K562 (cell line): Measurements from ENCODE around the gene LIPH. TPM values are rescaled to one million over a fixed set of nuclear protein-coding genes. Genes with fewer than 3 reads are reported as not detected.

ENCODE experiments used
- CTBP1 ChIP-seq: fragments of 450-650 bp; IDR thresholded peaks from 2 replicates; pipeline ENCODE4 v1.6.1; 2016; ENCODE audit warnings: borderline replicate concordance
- DDX20 ChIP-seq: fragments of 450-650 bp; IDR thresholded peaks from 2 replicates; pipeline ENCODE4 v1.6.1; 2016; ENCODE audit warnings: missing genetic modification characterization, low read depth, mild to moderate bottlenecking, missing compliant biosample characterization, moderate library complexity
- FOSL1 ChIP-seq: fragments of 200-800 bp; sonication (Bioruptor generic); conservative IDR thresholded peaks from 2 replicates; pipeline ENCODE4 v1.6.1; 2016; ENCODE audit warnings: missing genetic modification characterization, missing compliant biosample characterization
- KAT7 ChIP-seq: sonication (generic); formaldehyde crosslinking; IDR thresholded peaks from 2 replicates; pipeline ENCODE4 v1.8.0; 2022; ENCODE audit warnings: missing genetic modification reagents, mild to moderate bottlenecking, borderline replicate concordance
- KDM1A ChIP-seq, 2 experiments: fragments of 450-650 bp; IDR thresholded peaks; 2 replicates each; pipeline ENCODE4 v1.6.1; 2016; ENCODE audit warnings: mild to moderate bottlenecking in 2 of 2
- MGA ChIP-seq: fragments of 450-650 bp; IDR thresholded peaks from 2 replicates; pipeline ENCODE4 v1.6.1; 2016; ENCODE audit warnings: mild to moderate bottlenecking, moderate library complexity
- NCOR1 ChIP-seq: fragments of 450-650 bp; IDR thresholded peaks from 2 replicates; pipeline ENCODE4 v1.6.1; 2016; ENCODE audit warnings: mild to moderate bottlenecking, moderate library complexity
- NR2C2 ChIP-seq, 2 experiments: fragments of 200-800 bp in 1 of 2; sonication (Bioruptor generic) in 1 of 2; sonication (generic) in 1 of 2; formaldehyde crosslinking in 1 of 2; IDR thresholded peaks; 2 replicates each; pipeline versions ENCODE4 v1.6.1 to v1.8.0; 2016 to 2022; ENCODE audit warnings: mild to moderate bottlenecking in 1 of 2, missing compliant biosample characterization in 1 of 2, missing genetic modification characterization in 1 of 2, missing genetic modification reagents in 1 of 2
- RCOR1 ChIP-seq, 2 experiments: IDR thresholded peaks; 2 replicates each; pipeline ENCODE4 v1.6.1; 2012; ENCODE audit warnings: low read depth in 2 of 2, low read length in 2 of 2, borderline replicate concordance in 1 of 2, improper control_type of control experiment in 1 of 2
- SPI1 ChIP-seq: IDR thresholded peaks from 2 replicates; pipeline ENCODE4 v1.6.1; 2011; ENCODE audit warnings: low read depth, low read length, control low read depth, borderline replicate concordance
- SRSF7 ChIP-seq: fragments of 200-400 bp; formaldehyde crosslinking; optimal IDR thresholded peaks from 2 replicates; pipeline ENCODE3; 2017; ENCODE audit warnings: mild to moderate bottlenecking, low read depth, low read length
- ZNF316 ChIP-seq: fragments of 450-650 bp; IDR thresholded peaks from 2 replicates; pipeline ENCODE4 v1.6.1; 2016
- polyA plus RNA-seq, 8 experiments: library from polyadenylated mRNA; depleted of rRNA in 4 of 8; stranded (reverse) in 5 of 8; unstranded in 3 of 8; fragments of >200 nt; fragmentation: Nextera tagmentation in 2 of 8; fragmentation: Illumina TruSeq in 1 of 8; extraction: Ambion mirVana in 2 of 8; extraction: Trizol in 1 of 8; gene quantifications; 2 replicates each; pipeline versions ENCODE4 v1.2.1 to v1.2.3, GENCODE V29; 2011 to 2014; ENCODE audit warnings: inconsistent platforms in 1 of 8, missing spikeins in 1 of 8
- total RNA-seq, 7 experiments: library from RNA; depleted of rRNA in 6 of 7; stranded (reverse); fragments of >200 nt in 6 of 7; fragmentation: Illumina TruSeq in 2 of 7; extraction: Trizol in 2 of 7; gene quantifications; 2 replicates each; pipeline versions ENCODE4 v1.2.1 to v1.2.3, GENCODE V29; 2011 to 2021; ENCODE audit warnings: low replicate concordance in 1 of 7

The LIPH gene
- total and polyA plus RNA-seq, 9 of the 15 experiments (the other 6 are each of a cell fraction or from before 2014, with no cell fraction given): 0.73 to 1.8 (median 1.3) TPM

GRCh38 chr3:185537369-185537970 lies 14.9 kb downstream of the LIPH start (continued):
- TF ChIP-seq MGA (peak; percentile 76), NCOR1 (peak; percentile 51), CTBP1 (peak; percentile 82), RCOR1 (IDR thresholded peaks at IDR 0.05; ENCODE audit: borderline replicate concordance in 1 of 2, low read depth in 2 of 2, low read length in 2 of 2) (peak in 1 of 2 experiments; percentile 82; a peak in 1 of 4 replicates), FOSL1 (peak; percentile 84), SRSF7 (no peak), KAT7 (CRISPR knock-in tag) (no peak), KDM1A (IDR thresholded peaks at IDR 0.05) (peak in 1 of 2 experiments; percentile 39; a peak in 1 of 4 replicates), DDX20 (tag) (no peak), SPI1 (peak; percentile 76; the same call in 1 of the 2 replicates), ZNF316 (no peak), NR2C2 (CRISPR knock-in tag; IDR thresholded peaks at IDR 0.05) (no peak), NR2C2 (tag; IDR thresholded peaks at IDR 0.05) (0 out of 2 replicates have a peak, but pooled peaks have one; percentile 23)
